Stomach (tissue), 9 donors: ENCODE data around the gene PLA2G5. TPM values are rescaled to one million over a fixed set of nuclear protein-coding genes. Genes with fewer than 3 reads are reported as not detected.

Experiments used
- DNase-seq, 2 donors: peaks; one replicate each; pipeline versions ENCODE4 v3.0.0 to v3.0.0-alpha.2; 2013 to 2019
- H3K27ac ChIP-seq, 5 donors: fragments of 200-600 bp in 4 of 5; sonication (generic) in 4 of 5; one replicate each; pipeline ENCODE4 v1.5.1; 2013 to 2019; ENCODE audit warnings: mild to moderate bottlenecking in 1 of 5, moderate library complexity in 1 of 5
- H3K27me3 ChIP-seq, 3 donors: fragments of 200-600 bp; sonication (generic); one replicate each; pipeline ENCODE4 v1.5.1; 2017 to 2019; ENCODE audit warnings: mixed run types in 1 of 3
- H3K36me3 ChIP-seq, 4 donors: fragments of 200-600 bp; sonication (generic); 1 replicate in 3 of 4; 2 replicates in 1 of 4; pipeline ENCODE4 v1.5.1; 2016 to 2019
- H3K4me1 ChIP-seq, 4 donors: fragments of 200-600 bp; sonication (generic); one replicate each; pipeline ENCODE4 v1.5.1; 2016 to 2019
- H3K4me3 ChIP-seq, 4 donors: fragments of 200-600 bp; sonication (generic) in 3 of 4; one replicate each; pipeline ENCODE4 v1.5.1; 2016 to 2019; ENCODE audit warnings: mild to moderate bottlenecking in 1 of 4
- H3K9me3 ChIP-seq, 4 donors: fragments of 200-600 bp; sonication (generic); one replicate each; pipeline ENCODE4 v1.5.1; 2016 to 2019
- EP300 ChIP-seq: sonication (generic); formaldehyde crosslinking; IDR thresholded peaks from one replicate; pipeline ENCODE4 v1.6.1; 2017; ENCODE audit warnings: antibody characterized with exemption
- POLR2A ChIP-seq, 4 donors: fragments of 450-650 bp; IDR thresholded peaks; one replicate each; pipeline ENCODE4 v1.6.1; 2016; ENCODE audit warnings: antibody characterized with exemption in 4 of 4, control low read depth in 2 of 4, mild to moderate bottlenecking in 1 of 4, moderate library complexity in 1 of 4
- POLR2AphosphoS5 ChIP-seq, 3 donors: sonication (generic); formaldehyde crosslinking; IDR thresholded peaks; one replicate each; pipeline ENCODE4 v1.6.1; 2016; ENCODE audit warnings: antibody characterized with exemption in 3 of 3
- WGBS, 5 donors: extraction: QIAGEN DNeasy Blood & Tissue Kit in 3 of 5; methylation state at CpG; one replicate each; pipeline versions ENCODE4 v1.1.5 to v1.1.7; 2013 to 2018; 5-methylcytosine and 5-hydroxymethylcytosine counted together
- intact Hi-C: fragments of 100-400 bp; cut with DNase I; formaldehyde crosslinking; loops from one replicate; pipeline ENCODE4 v1.15.1; 2023; ENCODE audit warnings: low total_unique reads
- polyA plus RNA-seq, 3 donors: library from polyadenylated mRNA; stranded (reverse); fragments of 200-250 nt; gene quantifications; one replicate each; pipeline ENCODE4 v1.2.3, GENCODE V29; 2013
- total RNA-seq, 5 donors: library from RNA; depleted of rRNA; stranded (reverse); fragments of >200 nt; gene quantifications; one replicate each; pipeline versions ENCODE4 v1.1.0 to v1.2.3, GENCODE V29; 2014 to 2016
- TF ChIP-seq, protein P1 (sequence below), 7 experiments: fragments of 450-650 bp in 4 of 7; fragments of 200-600 bp in 3 of 7; sonication (generic) in 3 of 7; IDR thresholded peaks; one replicate each; pipeline ENCODE4 v1.5.1; 2016 to 2019; ENCODE audit warnings: antibody characterized with exemption in 7 of 7, control low read depth in 2 of 7, mild to moderate bottlenecking in 1 of 7
- donor health status: healthy with polysubstance abuse.
- donor health status: Bipolar disorder and iron deficiency.
- donor health status: healthy.

PLA2G5 gene
- total and polyA plus RNA-seq, 8 donors, result 0.92 to 9.4 (median 4.7) TPM; not detected in 2

DNA sequence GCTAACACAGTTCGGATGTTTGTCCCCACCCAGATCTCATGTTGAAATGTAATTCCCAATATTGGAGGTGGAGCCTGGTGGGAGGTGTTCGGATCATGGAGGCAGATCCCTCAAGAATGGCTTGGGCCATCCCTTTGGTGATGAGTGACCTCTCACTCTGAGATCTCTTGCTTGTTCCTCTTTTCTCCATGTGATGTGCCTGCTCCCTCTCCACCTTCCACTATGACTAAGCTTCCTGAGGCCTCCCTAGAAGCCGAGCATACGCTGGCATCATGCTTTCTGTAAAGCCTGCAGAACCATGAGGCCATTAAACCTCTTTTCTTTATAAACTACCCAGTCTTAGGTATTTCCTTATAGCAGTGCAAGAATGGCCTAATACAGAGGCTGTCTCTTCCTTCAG is 8.1 kb upstream of the PLA2G5 start:
- Histone ChIP-seq H3K27ac (no peak overlapping the region), H3K4me1 (peaks cover 0 to 19% (median 0%) of the 10 kb centered on the region in 4 donors), H3K4me3 (no peak overlapping the region), H3K36me3 (no peaks in the 10 kb centered on the region), H3K27me3 (no peaks in the 10 kb centered on the region), H3K9me3 (no peaks in the 10 kb centered on the region)
- intact Hi-C loops, result no loop called here
- no peak for DNase-seq
- TF ChIP-seq, protein P1, sequence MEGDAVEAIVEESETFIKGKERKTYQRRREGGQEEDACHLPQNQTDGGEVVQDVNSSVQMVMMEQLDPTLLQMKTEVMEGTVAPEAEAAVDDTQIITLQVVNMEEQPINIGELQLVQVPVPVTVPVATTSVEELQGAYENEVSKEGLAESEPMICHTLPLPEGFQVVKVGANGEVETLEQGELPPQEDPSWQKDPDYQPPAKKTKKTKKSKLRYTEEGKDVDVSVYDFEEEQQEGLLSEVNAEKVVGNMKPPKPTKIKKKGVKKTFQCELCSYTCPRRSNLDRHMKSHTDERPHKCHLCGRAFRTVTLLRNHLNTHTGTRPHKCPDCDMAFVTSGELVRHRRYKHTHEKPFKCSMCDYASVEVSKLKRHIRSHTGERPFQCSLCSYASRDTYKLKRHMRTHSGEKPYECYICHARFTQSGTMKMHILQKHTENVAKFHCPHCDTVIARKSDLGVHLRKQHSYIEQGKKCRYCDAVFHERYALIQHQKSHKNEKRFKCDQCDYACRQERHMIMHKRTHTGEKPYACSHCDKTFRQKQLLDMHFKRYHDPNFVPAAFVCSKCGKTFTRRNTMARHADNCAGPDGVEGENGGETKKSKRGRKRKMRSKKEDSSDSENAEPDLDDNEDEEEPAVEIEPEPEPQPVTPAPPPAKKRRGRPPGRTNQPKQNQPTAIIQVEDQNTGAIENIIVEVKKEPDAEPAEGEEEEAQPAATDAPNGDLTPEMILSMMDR (IDR thresholded peaks at IDR 0.05), result no peak
- no peak for TF ChIP-seq EP300
- TF ChIP-seq POLR2AphosphoS5 (IDR thresholded peaks at IDR 0.05), result no peak
- TF ChIP-seq POLR2A (IDR thresholded peaks at IDR 0.05), result no peak
- 89 to 97% (median 91%) methylated on average over 4 of the region's 4 CpGs for WGBS, 5 donors

DNA sequence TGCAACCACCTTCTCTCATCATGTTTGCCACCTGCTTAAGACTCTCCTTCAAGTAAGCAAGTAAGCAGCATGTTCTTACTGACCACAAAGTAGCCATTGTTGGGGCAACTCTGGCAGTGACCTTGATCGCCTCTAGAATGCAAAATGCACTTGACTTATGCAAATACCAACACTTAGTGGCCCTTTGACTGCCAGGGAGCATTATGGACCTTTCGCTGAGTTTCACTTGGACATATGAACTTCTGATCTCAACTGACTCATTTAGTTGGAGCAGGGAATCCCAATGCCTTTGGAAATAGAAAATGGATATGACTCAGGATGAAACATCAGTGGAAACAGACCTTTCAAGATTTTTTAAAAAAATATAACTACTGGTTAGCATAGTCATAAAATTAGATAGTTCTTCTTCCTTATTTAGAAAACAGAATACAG is 6.1 kb upstream of the PLA2G5 start:
- no peak overlapping the region for H3K4me3 ChIP-seq
- H3K36me3 ChIP-seq, result no peaks in the 10 kb centered on the region
- intact Hi-C loops, result no loop called here
- TF ChIP-seq, protein P1 (IDR thresholded peaks at IDR 0.05), result no peak
- no peak for TF ChIP-seq POLR2AphosphoS5 (IDR thresholded peaks at IDR 0.05)
- no peak for TF ChIP-seq EP300
- no peak for TF ChIP-seq POLR2A (IDR thresholded peaks at IDR 0.05)
- 77 to 95% (median 80%) methylated on average over 2 of the region's 2 CpGs for WGBS, 5 donors
- no peak overlapping the region for H3K27ac ChIP-seq
- H3K4me1 ChIP-seq, result peaks cover 0 to 13% (median under 1%) of the 10 kb centered on the region in 4 donors
- no peak for DNase-seq
- no peaks in the 10 kb centered on the region for H3K9me3 ChIP-seq
- no peaks in the 10 kb centered on the region for H3K27me3 ChIP-seq

DNA sequence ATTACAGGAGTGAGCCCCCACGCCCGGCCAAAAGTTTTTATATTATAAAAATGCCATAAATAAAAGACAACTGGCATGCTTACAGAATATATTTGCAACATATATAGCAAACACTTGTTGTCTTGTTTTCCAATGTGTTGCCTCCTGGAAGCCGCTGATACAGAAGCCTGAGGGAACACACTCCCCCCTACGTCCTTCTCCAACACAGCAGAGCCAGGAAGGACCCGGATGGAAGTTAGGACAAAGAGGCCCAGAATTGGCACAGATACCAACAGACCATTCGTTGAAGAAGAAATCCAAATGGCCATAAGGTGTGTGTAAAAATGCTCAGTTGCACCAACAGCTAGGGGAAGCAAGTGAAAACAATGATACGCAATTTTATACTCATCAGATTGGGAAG is 1.3 kb upstream of the PLA2G5 start:
- H3K27me3 ChIP-seq, result no peaks in the 10 kb centered on the region
- intact Hi-C loops, result no loop called here
- no peaks in the 10 kb centered on the region for H3K36me3 ChIP-seq
- TF ChIP-seq, protein P1 (IDR thresholded peaks at IDR 0.05), result no peak
- no peak for TF ChIP-seq POLR2A (IDR thresholded peaks at IDR 0.05)
- no peak for TF ChIP-seq EP300
- H3K4me3 ChIP-seq, result no peak overlapping the region
- no peaks in the 10 kb centered on the region for H3K9me3 ChIP-seq
- WGBS, 5 donors, result 76 to 91% (median 82%) methylated on average over 7 of the region's 7 CpGs
- DNase-seq, result no peak
- peaks cover 0 to 15% (median 3%) of the 10 kb centered on the region in 4 donors for H3K4me1 ChIP-seq
- no peak overlapping the region for H3K27ac ChIP-seq

DNA sequence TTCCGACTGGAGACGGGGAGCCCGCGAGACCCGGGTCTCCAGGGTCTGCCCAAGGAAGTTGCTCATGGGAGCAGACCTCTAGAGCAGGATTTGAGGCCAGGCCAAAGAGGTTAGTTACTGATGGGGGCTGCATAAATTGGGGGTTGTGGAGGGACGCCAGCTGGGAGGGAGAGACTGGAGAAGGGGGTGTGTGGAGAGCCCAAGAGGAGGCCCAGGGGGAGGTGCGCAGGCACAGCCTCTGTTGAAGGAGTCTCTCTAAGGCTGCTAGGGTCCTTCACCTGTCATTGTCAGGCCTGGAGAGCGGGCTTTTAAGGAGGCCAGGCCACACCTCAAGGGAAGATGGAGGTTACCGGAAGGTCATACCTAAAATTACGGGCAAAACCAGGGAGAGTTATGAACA is 363 bp downstream of the PLA2G5 start:
- Histone ChIP-seq H3K4me1 (peaks cover 0 to 15% (median 3%) of the 10 kb centered on the region in 4 donors), H3K27me3 (no peaks in the 10 kb centered on the region), H3K4me3 (peak overlapping the region in 3 of 4 donors; percentile 31 to 41 (median 32)), H3K36me3 (no peaks in the 10 kb centered on the region), H3K9me3 (no peaks in the 10 kb centered on the region), H3K27ac (peak overlapping the region in 3 of 5 donors; percentile 66 to 74 (median 68))
- intact Hi-C loops, result no loop called here
- DNase-seq, result no peak
- WGBS, 5 donors, result 74 to 87% (median 85%) methylated on average over 10 of the region's 10 CpGs
- TF ChIP-seq POLR2A (IDR thresholded peaks at IDR 0.05) (no peak), POLR2AphosphoS5 (IDR thresholded peaks at IDR 0.05) (no peak), EP300 (no peak)
- TF ChIP-seq, protein P1 (IDR thresholded peaks at IDR 0.05), result no peak
